NT2/D1 (cell line): ENCODE measurements around the gene LRRC75B.

Source experiments
- DNase-seq: peaks from one replicate; pipeline ENCODE4 v3.0.0-alpha.2; 2011; ENCODE audit warnings: low read depth, low spot score
- H3K27me3 ChIP-seq: 2 replicates; pipeline ENCODE4 v1.6.0; 2011; ENCODE audit warnings: mild to moderate bottlenecking; ENCODE audit not compliant: insufficient read length, insufficient read depth
- H3K36me3 ChIP-seq: 2 replicates; pipeline ENCODE4 v1.6.1; 2011; ENCODE audit warnings: mild to moderate bottlenecking, low read length, mixed read lengths; ENCODE audit not compliant: insufficient read depth, insufficient read length
- H3K4me1 ChIP-seq: 2 replicates; pipeline ENCODE4 v1.5.1; 2011; ENCODE audit not compliant: insufficient read depth, insufficient read length
- H3K4me3 ChIP-seq: 2 replicates; pipeline ENCODE4 v1.5.1; 2011; ENCODE audit warnings: low read depth; ENCODE audit not compliant: insufficient read length
- H3K9ac ChIP-seq: 2 replicates; pipeline ENCODE4 v1.6.0; 2011; ENCODE audit warnings: low read depth; ENCODE audit not compliant: insufficient read length
- H3K9me3 ChIP-seq: 2 replicates; pipeline ENCODE4 v1.5.1; 2011; ENCODE audit warnings: mild to moderate bottlenecking, low read length; ENCODE audit not compliant: insufficient read depth
- SUZ12 ChIP-seq: IDR thresholded peaks from 2 replicates; pipeline ENCODE4 v1.6.1; 2011; ENCODE audit not compliant: insufficient read length, insufficient read depth; ENCODE audit errors: extremely low read depth
- YY1 ChIP-seq: IDR thresholded peaks from 2 replicates; pipeline ENCODE4 v1.6.1; 2011; ENCODE audit not compliant: insufficient read length, insufficient read depth
- ZNF274 ChIP-seq: IDR thresholded peaks from 2 replicates; pipeline ENCODE4 v1.6.1; 2011; ENCODE audit warnings: mild to moderate bottlenecking, low read depth, low read length

The LRRC75B gene

GRCh38 chr22:24548812-24549211, 44.1 kb downstream of the LRRC75B start:
- TF ChIP-seq SUZ12 (no peak), YY1 (no peak), ZNF274 (no peak)
- Histone ChIP-seq H3K36me3 (peaks cover 62% of the 10 kb centered on the region), H3K4me3 (no peak overlapping the region), H3K27me3 (no peaks in the 10 kb centered on the region), H3K9ac (no peak overlapping the region), H3K9me3 (no peaks in the 10 kb centered on the region), H3K4me1 (peaks cover 7% of the 10 kb centered on the region)
- DNase-seq: no peak

DNA sequence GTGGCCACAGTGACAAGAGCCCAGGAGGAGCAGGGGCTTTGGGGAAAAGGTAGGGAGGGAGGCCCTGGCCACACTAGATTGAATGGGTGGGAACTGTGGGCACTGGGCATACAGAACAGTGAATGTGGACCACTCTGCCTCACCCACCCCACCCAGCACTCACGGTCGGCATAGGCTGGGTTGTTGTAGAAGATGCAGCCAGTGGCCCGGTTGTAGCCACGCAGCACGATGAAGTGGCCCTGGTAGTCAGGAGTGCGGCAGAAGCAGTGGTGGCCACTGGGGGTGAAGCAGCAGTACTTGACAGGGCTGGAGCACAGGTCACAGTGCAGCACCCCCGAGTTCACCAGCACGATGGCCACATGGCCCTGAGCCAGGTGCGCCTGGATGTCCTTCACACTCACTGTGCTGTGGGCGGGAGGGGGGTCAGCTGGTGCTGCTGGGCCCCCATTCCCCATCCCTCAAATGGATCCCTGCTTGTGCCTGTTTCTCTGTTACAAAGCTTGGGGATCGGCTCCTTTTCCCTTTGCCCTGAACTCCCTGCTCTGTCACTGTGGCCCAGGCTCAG, 49.1 kb downstream of the LRRC75B start:
- H3K27me3 ChIP-seq: no peaks in the 10 kb centered on the region
- peaks cover 6% of the 10 kb centered on the region for H3K4me1 ChIP-seq
- TF ChIP-seq SUZ12: no peak
- no peak for TF ChIP-seq YY1
- TF ChIP-seq ZNF274: no peak
- peaks cover 80% of the 10 kb centered on the region for H3K36me3 ChIP-seq
- H3K9ac ChIP-seq: peak overlapping the region; percentile 8
- DNase-seq: no peak
- H3K4me3 ChIP-seq: no peak overlapping the region
- no peaks in the 10 kb centered on the region for H3K9me3 ChIP-seq

DNA sequence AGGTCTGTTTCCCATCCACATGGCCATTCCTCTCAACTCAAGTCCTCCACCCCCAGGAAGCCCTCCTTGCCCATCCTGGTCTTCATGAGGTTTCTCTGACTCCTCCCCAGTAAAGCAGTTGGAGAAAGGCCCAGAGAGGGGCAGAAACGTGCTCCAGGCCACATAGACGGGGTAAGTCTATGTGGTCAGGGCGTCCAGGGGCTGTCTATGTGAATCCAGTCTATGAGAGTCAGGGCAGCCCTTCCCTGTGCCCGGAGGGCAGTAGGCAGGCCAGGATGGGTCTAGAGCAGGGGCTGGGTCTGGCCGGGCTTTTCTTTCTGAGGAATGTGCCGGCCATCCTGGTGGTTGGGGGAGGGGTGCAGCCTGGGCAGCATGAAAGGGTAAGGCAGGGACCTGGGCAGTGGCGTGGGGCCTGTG, 49.7 kb downstream of the LRRC75B start:
- Histone ChIP-seq H3K4me1 (peaks cover 6% of the 10 kb centered on the region), H3K4me3 (no peak overlapping the region), H3K9ac (no peak overlapping the region), H3K36me3 (peaks cover 75% of the 10 kb centered on the region), H3K9me3 (no peaks in the 10 kb centered on the region), H3K27me3 (no peaks in the 10 kb centered on the region)
- no peak for DNase-seq
- TF ChIP-seq ZNF274: no peak
- TF ChIP-seq SUZ12: no peak
- no peak for TF ChIP-seq YY1

DNA sequence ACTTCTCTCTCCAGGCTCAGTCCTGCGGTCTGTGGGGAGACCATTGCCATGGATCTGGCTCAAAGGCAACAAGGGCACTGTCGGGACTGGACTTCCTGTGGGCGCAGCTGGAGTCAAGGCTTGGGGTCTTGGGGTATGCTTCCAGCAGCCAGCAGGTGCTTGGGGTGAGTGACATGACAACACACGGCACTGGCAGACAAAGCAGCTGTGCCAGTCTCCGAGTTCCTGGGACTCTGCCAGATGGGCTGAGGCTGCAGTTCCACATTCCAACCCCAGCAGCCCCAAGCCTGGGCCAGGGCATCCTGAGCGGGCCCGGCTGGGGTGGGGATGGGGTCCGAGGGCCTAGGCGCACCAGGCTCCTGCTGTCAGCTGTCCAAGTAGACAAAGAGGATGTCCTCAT, 50.2 kb downstream of the LRRC75B start:
- no peaks in the 10 kb centered on the region for H3K27me3 ChIP-seq
- no peak for DNase-seq
- H3K9ac ChIP-seq: no peak overlapping the region
- no peaks in the 10 kb centered on the region for H3K9me3 ChIP-seq
- no peak overlapping the region for H3K4me3 ChIP-seq
- H3K36me3 ChIP-seq: peaks cover 69% of the 10 kb centered on the region
- peaks cover 6% of the 10 kb centered on the region for H3K4me1 ChIP-seq
- TF ChIP-seq ZNF274: no peak
- no peak for TF ChIP-seq YY1
- TF ChIP-seq SUZ12: no peak

GRCh38 chr22:24541681-24542515, 51.0 kb downstream of the LRRC75B start:
- TF ChIP-seq YY1: no peak
- TF ChIP-seq SUZ12: no peak
- TF ChIP-seq ZNF274: no peak
- no peak overlapping the region for H3K9ac ChIP-seq

DNA sequence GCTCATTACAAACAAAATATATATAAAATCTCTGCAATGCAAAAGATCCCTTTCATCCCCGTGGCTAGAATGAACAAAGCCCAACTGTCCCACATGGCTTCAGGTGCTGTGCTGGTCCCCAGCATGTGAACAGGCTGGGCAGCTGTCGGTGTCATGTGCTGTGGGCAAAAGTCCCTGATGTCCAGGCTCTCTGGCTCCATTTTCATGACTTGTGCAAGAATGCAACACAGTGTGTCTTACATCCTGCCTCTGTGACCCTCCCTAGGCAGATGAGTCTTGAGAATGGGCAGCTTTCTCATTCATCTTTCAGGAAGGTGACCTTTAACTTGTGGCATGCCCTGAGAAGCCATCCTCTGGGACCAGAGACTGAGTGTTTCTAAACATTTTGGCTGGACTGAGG, 52.4 kb downstream of the LRRC75B start:
- Histone ChIP-seq H3K4me1 (peaks cover 4% of the 10 kb centered on the region), H3K36me3 (peaks cover 54% of the 10 kb centered on the region)
- DNase-seq: no peak

More at GRCh38 chr22:24541681-24542515, 51.0 kb downstream of the LRRC75B start:
- Histone ChIP-seq H3K4me1 (peaks cover 6% of the 10 kb centered on the region), H3K36me3 (peaks cover 62% of the 10 kb centered on the region), H3K4me3 (no peak overlapping the region), H3K27me3 (no peaks in the 10 kb centered on the region), H3K9me3 (no peaks in the 10 kb centered on the region)
- DNase-seq: no peak

DNA sequence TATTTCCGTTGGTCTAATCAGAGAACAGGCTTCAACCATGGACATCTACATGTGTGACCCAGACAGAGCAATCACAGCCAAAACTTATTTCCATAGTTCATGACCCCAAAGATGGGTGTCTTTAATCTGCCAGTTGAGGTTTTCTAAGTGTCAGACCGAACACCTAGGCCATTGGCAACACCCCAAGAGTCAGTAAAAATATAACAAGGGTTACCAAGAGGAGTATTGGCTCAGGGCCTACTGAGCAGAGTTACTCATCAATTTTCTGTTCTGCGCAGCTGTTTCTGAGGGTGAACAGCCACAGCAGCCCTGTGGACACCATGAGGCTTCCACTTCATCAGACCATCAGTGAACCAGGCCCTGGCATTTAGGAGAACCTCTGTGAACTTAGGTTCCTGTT, 56.8 kb downstream of the LRRC75B start:
- Histone ChIP-seq H3K36me3 (peaks cover 13% of the 10 kb centered on the region), H3K9me3 (no peaks in the 10 kb centered on the region), H3K4me3 (no peak overlapping the region), H3K9ac (no peak overlapping the region), H3K27me3 (no peaks in the 10 kb centered on the region), H3K4me1 (peaks cover 1% of the 10 kb centered on the region)
- no peak for DNase-seq
- TF ChIP-seq ZNF274 (no peak), YY1 (no peak), SUZ12 (no peak)

More for the DNA sequence above, 52.4 kb downstream of the LRRC75B start:
- Histone ChIP-seq H3K9me3 (no peaks in the 10 kb centered on the region), H3K27me3 (no peaks in the 10 kb centered on the region), H3K9ac (no peak overlapping the region), H3K4me3 (no peak overlapping the region)
- no peak for TF ChIP-seq YY1
